ENCODE results near the gene AASDHPPT.
"Not testable (repeated sequence)": the region's sequence is repeated elsewhere in the genome, so short reads cannot be mapped to it uniquely, and the experiment has no call there.

The AASDHPPT gene

GRCh38 chr11:106077609-106078455 lies at the start of gene AASDHPPT:
Gene AASDHPPT, plus strand, starts transcription at chr11:106077662. Its CDS starts 49 bp downstream, at chr11:106077711.
- DNase-seq (ENCODE audit: low read depth in 2 of 2) = no peak

GRCh38 chr11:106030609-106031008 lies 46.9 kb upstream of the AASDHPPT start:
- no peak for DNase-seq (ENCODE audit: low read depth in 2 of 2)

- DNase-seq (ENCODE audit: low read depth in 2 of 2) = no peak
These were observed 46.2 kb upstream of the AASDHPPT start for GRCh38 chr11:106031202-106031810.

- no peak for DNase-seq (ENCODE audit: low read depth in 2 of 2)
These were observed 45.5 kb upstream of the AASDHPPT start for GRCh38 chr11:106031936-106032335.

GRCh38 chr11:106032861-106033260 lies 44.6 kb upstream of the AASDHPPT start:
- no peak for DNase-seq (ENCODE audit: low read depth in 2 of 2)

- DNase-seq (ENCODE audit: low read depth in 2 of 2) = no peak
These were observed 33.9 kb upstream of the AASDHPPT start for GRCh38 chr11:106043540-106043939.

GRCh38 chr11:106047631-106048030 lies 29.8 kb upstream of the AASDHPPT start:
- DNase-seq (ENCODE audit: low read depth in 2 of 2) = no peak

GRCh38 chr11:106049727-106050476 lies 27.6 kb upstream of the AASDHPPT start:
- no peak for DNase-seq (ENCODE audit: low read depth in 2 of 2)

- DNase-seq (ENCODE audit: low read depth in 2 of 2) = no peak
These were observed 26.4 kb upstream of the AASDHPPT start for GRCh38 chr11:106051103-106051502.

GRCh38 chr11:106058377-106058776 lies 19.1 kb upstream of the AASDHPPT start:
- not testable (repeated sequence) for DNase-seq (ENCODE audit: low read depth in 2 of 2)

GRCh38 chr11:106059617-106060016 lies 17.8 kb upstream of the AASDHPPT start:
- no peak for DNase-seq (ENCODE audit: low read depth in 2 of 2)

- no peak for DNase-seq (ENCODE audit: low read depth in 2 of 2)
These were observed 16.1 kb upstream of the AASDHPPT start for GRCh38 chr11:106061249-106061784.

- DNase-seq (ENCODE audit: low read depth in 2 of 2) = no peak
These were observed 15.2 kb upstream of the AASDHPPT start for GRCh38 chr11:106061954-106062949.

- DNase-seq (ENCODE audit: low read depth in 2 of 2) = no peak
These were observed 14.5 kb upstream of the AASDHPPT start for GRCh38 chr11:106063009-106063408.

GRCh38 chr11:106070606-106071005 lies 6.9 kb upstream of the AASDHPPT start:
- no peak for DNase-seq (ENCODE audit: low read depth in 2 of 2)

- no peak for DNase-seq (ENCODE audit: low read depth in 2 of 2)
These were observed 4.7 kb upstream of the AASDHPPT start for GRCh38 chr11:106072804-106073203.

GRCh38 chr11:106076171-106076918 lies 1.1 kb upstream of the AASDHPPT start:
- DNase-seq (ENCODE audit: low read depth in 2 of 2) = peak in 1 of 2 donors; percentile 2

GRCh38 chr11:106076919-106077608 lies 398 bp upstream of the AASDHPPT start, which contains the start of gene KBTBD3:
Gene KBTBD3, minus strand, starts transcription at chr11:106077347. Its CDS starts 18,250 bp downstream, at chr11:106059097.
- peak; percentile 90 to 97 for DNase-seq (ENCODE audit: low read depth in 2 of 2)

- DNase-seq (ENCODE audit: low read depth in 2 of 2) = no peak
These were observed 4.6 kb downstream of the AASDHPPT start for GRCh38 chr11:106082096-106082495.

Measured in stimulated activated CD4-positive, alpha-beta T cell treated with anti-CD3 and anti-CD28 coated beads, Interleukin-4, amount 100 ng/mL, for 48 hours (primary cell).